Epithelial cell of proximal tubule (primary cell): Measurements from ENCODE around the gene RPGR. TPM values are rescaled to one million over a fixed set of nuclear protein-coding genes. Genes with fewer than 3 reads are reported as not detected.
A peak's percentile ranks its signal among the peaks of the same experiment; 100 is the strongest.

Experiments used
- DNase-seq: peaks from one replicate; pipeline ENCODE4 v3.0.0-alpha.2; 2011; ENCODE audit warnings: low read depth
- H3K4me3 ChIP-seq: 2 replicates; pipeline ENCODE4 v1.5.1; 2011; ENCODE audit warnings: low read depth, mild to moderate bottlenecking, low read length
- CTCF ChIP-seq: conservative IDR thresholded peaks from 2 replicates; pipeline ENCODE4 v1.5.1; 2012; ENCODE audit warnings: low read depth, mild to moderate bottlenecking, low read length
- total RNA-seq: library from RNA; depleted of rRNA; stranded (reverse); fragments of >200 nt; gene quantifications from 2 replicates; pipeline ENCODE4 v1.2.3, GENCODE V29; 2015

The RPGR gene
- total RNA-seq, 1 donor from 2014 or later, result 5.7 TPM

GRCh38 chrX:38249965-38250364 is 77.3 kb downstream of the RPGR start:
- no peak for DNase-seq
- no peak for TF ChIP-seq CTCF
- H3K4me3 ChIP-seq, result no peak overlapping the region

- TF ChIP-seq CTCF, result no peak
- no peak for DNase-seq
- no peak overlapping the region for H3K4me3 ChIP-seq
These were observed 80.3 kb downstream of the RPGR start for GRCh38 chrX:38247051-38247450.

GRCh38 chrX:38240541-38240940 is 86.8 kb downstream of the RPGR start:
- TF ChIP-seq CTCF, result no peak
- DNase-seq, result no peak
- H3K4me3 ChIP-seq, result no peak overlapping the region

GRCh38 chrX:38236901-38237615 is 90.3 kb downstream of the RPGR start:
- H3K4me3 ChIP-seq, result no peak overlapping the region
- TF ChIP-seq CTCF, result no peak
- DNase-seq, result no peak

GRCh38 chrX:38233891-38234667 is 93.2 kb downstream of the RPGR start:
- no peak for TF ChIP-seq CTCF
- no peak overlapping the region for H3K4me3 ChIP-seq
- peak; percentile 27 for DNase-seq

- no peak overlapping the region for H3K4me3 ChIP-seq
- no peak for TF ChIP-seq CTCF
- no peak for DNase-seq
These were observed 95.1 kb downstream of the RPGR start for GRCh38 chrX:38232079-38232686.
